NT2/D1 (cell line): Measurements from ENCODE around the gene NIN.

Experiments used
- YY1 ChIP-seq: IDR thresholded peaks from 2 replicates; pipeline ENCODE4 v1.6.1; 2011; ENCODE audit not compliant: insufficient read length, insufficient read depth
- ZNF274 ChIP-seq: IDR thresholded peaks from 2 replicates; pipeline ENCODE4 v1.6.1; 2011; ENCODE audit warnings: mild to moderate bottlenecking, low read depth, low read length

DNA sequence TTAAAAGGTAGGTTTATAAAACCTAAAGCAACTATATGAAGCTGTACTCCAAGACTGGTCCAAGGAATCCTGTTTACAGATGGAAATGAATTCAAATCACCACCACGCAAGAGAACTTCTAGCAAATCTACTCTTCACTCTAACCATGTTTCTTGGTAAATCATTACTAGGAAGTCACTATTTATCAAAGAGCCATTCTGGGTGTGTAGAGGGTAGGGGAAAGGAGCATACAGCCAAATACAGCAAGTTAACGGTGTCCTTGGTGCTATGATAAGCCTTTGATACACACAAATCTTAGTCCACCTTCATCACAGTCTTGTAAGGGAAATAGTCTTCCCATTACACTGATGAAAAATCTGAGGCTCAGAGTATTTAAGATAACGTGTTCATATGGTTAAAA, 16.8 kb downstream of the NIN start:
- TF ChIP-seq ZNF274 (no peak), YY1 (no peak)
